A549 treated with Hydrocortisone at 1 μM for 4 hours (cell line): Measurements from ENCODE around the gene ERI3. TPM values are rescaled to one million over a fixed set of nuclear protein-coding genes. Genes with fewer than 3 reads are reported as not detected.

ENCODE experiments used
- total RNA-seq: library from RNA; stranded (reverse); fragments of 200-300 nt; extraction: Qiagen RNA extraction; gene quantifications from 5 replicates; pipeline ENCODE4 v1.2.3, GENCODE V29; 2022

The ERI3 gene, protein sequence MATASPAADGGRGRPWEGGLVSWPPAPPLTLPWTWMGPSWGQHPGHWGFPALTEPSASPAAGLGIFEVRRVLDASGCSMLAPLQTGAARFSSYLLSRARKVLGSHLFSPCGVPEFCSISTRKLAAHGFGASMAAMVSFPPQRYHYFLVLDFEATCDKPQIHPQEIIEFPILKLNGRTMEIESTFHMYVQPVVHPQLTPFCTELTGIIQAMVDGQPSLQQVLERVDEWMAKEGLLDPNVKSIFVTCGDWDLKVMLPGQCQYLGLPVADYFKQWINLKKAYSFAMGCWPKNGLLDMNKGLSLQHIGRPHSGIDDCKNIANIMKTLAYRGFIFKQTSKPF
- total RNA-seq: 45.1 to 60.4 TPM (median 58.4 TPM) in 5 replicates

DNA sequence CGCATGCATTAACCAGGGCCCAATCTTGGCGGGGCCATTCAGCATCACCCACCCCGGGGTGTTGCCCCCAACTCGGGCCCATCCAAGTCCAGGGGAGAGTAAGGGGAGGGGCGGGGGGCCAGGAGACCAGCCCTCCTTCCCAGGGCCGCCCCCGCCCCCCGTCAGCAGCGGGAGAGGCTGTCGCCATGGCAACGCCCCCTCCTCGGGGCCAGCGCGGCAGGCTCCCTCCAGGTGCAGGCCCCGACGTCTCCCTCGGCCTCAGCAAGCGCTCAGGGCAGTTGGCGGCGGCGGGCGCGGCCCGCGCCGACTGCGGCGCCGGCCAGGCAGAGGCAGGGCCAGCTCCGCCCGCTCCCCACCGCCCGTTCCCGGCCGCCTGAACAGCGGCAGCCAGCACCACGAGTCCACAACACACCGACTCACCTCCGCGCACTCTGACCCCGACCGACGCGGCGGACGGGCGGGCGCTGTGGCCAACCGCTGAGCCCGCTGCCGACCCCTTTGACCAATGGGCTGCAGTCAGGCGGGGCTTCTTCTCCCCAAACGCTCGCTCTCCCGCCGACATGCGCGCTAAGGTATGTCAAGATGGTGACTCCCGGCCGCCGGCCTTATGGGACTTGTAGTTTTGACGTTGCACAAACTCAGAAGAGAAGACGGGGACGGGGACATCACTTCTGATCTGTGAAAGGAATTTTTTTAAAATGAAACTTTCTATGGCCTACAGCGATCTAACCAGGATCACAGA lies at the start of gene ERI3:
ERI3 (minus strand) TSS at position 418 of the 742 bp plus-strand sequence; CDS start at position 187, 231 bp downstream.

GRCh38 chr1:44213222-44214112 lies 141.6 kb downstream of the ERI3 start, which contains the start of gene DMAP1:
Gene DMAP1 (plus strand): TSS chr1:44213471. CDS start chr1:44213754, 283 bp downstream.

Other genes with a start within 250 kb of the ERI3 start
- 0.32 to 0.76 TPM (median 0.47 TPM) in 5 replicates for gene KLF17, start 236.4 kb downstream of the ERI3 start, total RNA-seq
- 0.03 to 0.05 TPM in 2 of 5 replicates, not detected in the others for gene KLF18, start 213.6 kb downstream of the ERI3 start, total RNA-seq
- 18.7 to 22.4 TPM (median 19.0 TPM) in 5 replicates for gene DMAP1, start 141.8 kb downstream of the ERI3 start, total RNA-seq
- 57.7 to 64.2 TPM (median 61.6 TPM) in 5 replicates for gene RNF220, start 50.0 kb upstream of the ERI3 start, total RNA-seq